HG03442 (cell line): ENCODE measurements around the gene SCCPDH.
"Not testable (repeated sequence)": the region's sequence is repeated elsewhere in the genome, so short reads cannot be mapped to it uniquely, and the experiment has no call there.

Experiments used
- ATAC-seq: cut with Tn5 transposase; IDR thresholded peaks from one replicate; pipeline ENCODE4 v1.9.1; 2021; ENCODE audit warnings: mild to moderate bottlenecking, moderate library complexity; ENCODE audit not compliant: unreplicated experiment

Gene SCCPDH

GRCh38 chr1:246705368-246705767, 18.8 kb upstream of the SCCPDH start:
- ATAC-seq, result no peak

GRCh38 chr1:246708166-246708565, 16.0 kb upstream of the SCCPDH start:
- no peak for ATAC-seq

GRCh38 chr1:246709196-246709595, 15.0 kb upstream of the SCCPDH start:
- ATAC-seq, result no peak

GRCh38 chr1:246709835-246710234, 14.4 kb upstream of the SCCPDH start:
- no peak for ATAC-seq

- ATAC-seq, result no peak
Measured at GRCh38 chr1:246711548-246712003, 12.6 kb upstream of the SCCPDH start.

- ATAC-seq, result not testable (repeated sequence)
Measured at GRCh38 chr1:246712428-246712827, 11.8 kb upstream of the SCCPDH start.

- not testable (repeated sequence) for ATAC-seq
Measured at GRCh38 chr1:246719361-246719760, 4.8 kb upstream of the SCCPDH start.

GRCh38 chr1:246720814-246721213, 3.4 kb upstream of the SCCPDH start:
- ATAC-seq, result not testable (repeated sequence)

GRCh38 chr1:246722720-246723119, 1.5 kb upstream of the SCCPDH start:
- no peak for ATAC-seq

- ATAC-seq, result peak; percentile 4
Measured at GRCh38 chr1:246724731-246725095, 504 bp downstream of the SCCPDH start.

- ATAC-seq, result no peak
Measured at GRCh38 chr1:246725191-246725590, 982 bp downstream of the SCCPDH start.

GRCh38 chr1:246726255-246726679, 2.1 kb downstream of the SCCPDH start:
- ATAC-seq, result no peak

GRCh38 chr1:246726881-246727280, 2.7 kb downstream of the SCCPDH start:
- no peak for ATAC-seq

- no peak for ATAC-seq
Measured at GRCh38 chr1:246727594-246727993, 3.4 kb downstream of the SCCPDH start.

- ATAC-seq, result no peak
Measured at GRCh38 chr1:246728311-246728710, 4.1 kb downstream of the SCCPDH start.

- not testable (repeated sequence) for ATAC-seq
Measured at GRCh38 chr1:246729040-246729439, 4.8 kb downstream of the SCCPDH start.

- ATAC-seq, result no peak
Measured at GRCh38 chr1:246730839-246731238, 6.6 kb downstream of the SCCPDH start.

- not testable (repeated sequence) for ATAC-seq
Measured at GRCh38 chr1:246731873-246732272, 7.7 kb downstream of the SCCPDH start.

- no peak for ATAC-seq
Measured at GRCh38 chr1:246733704-246734103, 9.5 kb downstream of the SCCPDH start.

- no peak for ATAC-seq
Measured at GRCh38 chr1:246734866-246735265, 10.7 kb downstream of the SCCPDH start.

GRCh38 chr1:246735735-246736134, 11.5 kb downstream of the SCCPDH start:
- ATAC-seq, result no peak

- no peak for ATAC-seq
Measured at GRCh38 chr1:246742396-246742795, 18.2 kb downstream of the SCCPDH start.

GRCh38 chr1:246746155-246746554, 21.9 kb downstream of the SCCPDH start:
- not testable (repeated sequence) for ATAC-seq

- ATAC-seq, result no peak
Measured at GRCh38 chr1:246748006-246748405, 23.8 kb downstream of the SCCPDH start.
